ENCODE measurements around the gene SH3TC1. TPM values are rescaled to one million over a fixed set of nuclear protein-coding genes. Genes with fewer than 3 reads are reported as not detected.
A peak's percentile ranks its signal among the peaks of the same experiment; 100 is the strongest.

The SH3TC1 gene
- total RNA-seq, 2 experiments from 2014 or later = 119 to 127 TPM

GRCh38 chr4:8259743-8260430 is 60.8 kb downstream of the SH3TC1 start:
- no peaks in the 10 kb centered on the region for H3K4me1 ChIP-seq (ENCODE audit: insufficient read depth, low read length)
- TF ChIP-seq CTCF (IDR thresholded peaks at IDR 0.05) = no peak
- H3K27ac ChIP-seq (ENCODE audit: low read depth in 1 of 2, low read length in 2 of 2) = no peak overlapping the region
- CTCF ChIA-PET = no interaction called here
- Mint-ChIP-seq H3K27me3 (no peaks in the 10 kb centered on the region), H3K4me1 (ENCODE audit: low read depth) (no peaks in the 10 kb centered on the region), H3K36me3 (ENCODE audit: low read depth) (no peaks in the 10 kb centered on the region), H3K4me3 (no peak overlapping the region), H3K9me3 (no peaks in the 10 kb centered on the region), H3K27ac (no peak overlapping the region)
- H3K4me3 ChIP-seq (ENCODE audit: low read length) = no peak overlapping the region
- ATAC-seq (ENCODE audit: poor library complexity) = no peak
- H3K27me3 ChIP-seq (ENCODE audit: control insufficient read depth in 1 of 2, insufficient read depth in 2 of 2, low read length in 2 of 2) = peaks cover 0 to 2% of the 10 kb centered on the region in 2 experiments
- intact Hi-C loops (cut with DNase I, micrococcal nuclease) = no loop called here
- H3K9me3 ChIP-seq (ENCODE audit: control insufficient read depth in 1 of 2, insufficient read depth in 1 of 2, low read length in 2 of 2) = no peaks in the 10 kb centered on the region
- POLR2A ChIA-PET = no interaction called here
- DNase-seq = no peak
- no peaks in the 10 kb centered on the region for H3K36me3 ChIP-seq (ENCODE audit: insufficient read depth, low read length)

GRCh38 chr4:8260656-8261111 is 61.6 kb downstream of the SH3TC1 start:
- no peak overlapping the region for H3K4me3 Mint-ChIP-seq
- ATAC-seq (ENCODE audit: poor library complexity) (no peak), DNase-seq (no peak)
- no peak overlapping the region for H3K4me3 ChIP-seq (ENCODE audit: low read length)
- intact Hi-C loops (cut with DNase I, micrococcal nuclease) = no loop called here
- CTCF ChIA-PET = no interaction called here
- no peaks in the 10 kb centered on the region for H3K36me3 Mint-ChIP-seq (ENCODE audit: low read depth)
- H3K27me3 Mint-ChIP-seq = no peaks in the 10 kb centered on the region
- no peaks in the 10 kb centered on the region for H3K36me3 ChIP-seq (ENCODE audit: insufficient read depth, low read length)
- peaks cover 0 to 2% of the 10 kb centered on the region in 2 experiments for H3K27me3 ChIP-seq (ENCODE audit: control insufficient read depth in 1 of 2, insufficient read depth in 2 of 2, low read length in 2 of 2)
- H3K9me3 Mint-ChIP-seq = no peaks in the 10 kb centered on the region
- no peak overlapping the region for H3K27ac ChIP-seq (ENCODE audit: low read depth in 1 of 2, low read length in 2 of 2)
- H3K27ac Mint-ChIP-seq = no peak overlapping the region
- POLR2A ChIA-PET = no interaction called here
- H3K4me1 ChIP-seq (ENCODE audit: insufficient read depth, low read length) = no peaks in the 10 kb centered on the region
- H3K4me1 Mint-ChIP-seq (ENCODE audit: low read depth) = no peaks in the 10 kb centered on the region
- H3K9me3 ChIP-seq (ENCODE audit: control insufficient read depth in 1 of 2, insufficient read depth in 1 of 2, low read length in 2 of 2) = no peaks in the 10 kb centered on the region
- no peak for TF ChIP-seq CTCF (IDR thresholded peaks at IDR 0.05)

GRCh38 chr4:8261851-8262535 is 62.9 kb downstream of the SH3TC1 start:
- Mint-ChIP-seq H3K4me1 (ENCODE audit: low read depth) (no peaks in the 10 kb centered on the region), H3K36me3 (ENCODE audit: low read depth) (no peaks in the 10 kb centered on the region), H3K4me3 (no peak overlapping the region), H3K9me3 (no peaks in the 10 kb centered on the region), H3K27me3 (peaks cover 4% of the 10 kb centered on the region), H3K27ac (no peak overlapping the region)
- intact Hi-C loops (cut with DNase I, micrococcal nuclease) = no loop called here
- DNase-seq (peak in 1 of 14 experiments; percentile 21), ATAC-seq (ENCODE audit: poor library complexity) (no peak)
- no peak overlapping the region for H3K4me3 ChIP-seq (ENCODE audit: low read length)
- H3K27me3 ChIP-seq (ENCODE audit: control insufficient read depth in 1 of 2, insufficient read depth in 2 of 2, low read length in 2 of 2) = peaks cover 0 to 2% of the 10 kb centered on the region in 2 experiments
- TF ChIP-seq CTCF (IDR thresholded peaks at IDR 0.05) = no peak
- POLR2A ChIA-PET = no interaction called here
- no peaks in the 10 kb centered on the region for H3K9me3 ChIP-seq (ENCODE audit: control insufficient read depth in 1 of 2, insufficient read depth in 1 of 2, low read length in 2 of 2)
- H3K36me3 ChIP-seq (ENCODE audit: insufficient read depth, low read length) = no peaks in the 10 kb centered on the region
- H3K27ac ChIP-seq (ENCODE audit: low read depth in 1 of 2, low read length in 2 of 2) = no peak overlapping the region
- CTCF ChIA-PET = no interaction called here
- H3K4me1 ChIP-seq (ENCODE audit: insufficient read depth, low read length) = no peaks in the 10 kb centered on the region

Data from CD4-positive, alpha-beta T cell (primary cell).